Measurements from ENCODE around the gene MAGI2.

DNA sequence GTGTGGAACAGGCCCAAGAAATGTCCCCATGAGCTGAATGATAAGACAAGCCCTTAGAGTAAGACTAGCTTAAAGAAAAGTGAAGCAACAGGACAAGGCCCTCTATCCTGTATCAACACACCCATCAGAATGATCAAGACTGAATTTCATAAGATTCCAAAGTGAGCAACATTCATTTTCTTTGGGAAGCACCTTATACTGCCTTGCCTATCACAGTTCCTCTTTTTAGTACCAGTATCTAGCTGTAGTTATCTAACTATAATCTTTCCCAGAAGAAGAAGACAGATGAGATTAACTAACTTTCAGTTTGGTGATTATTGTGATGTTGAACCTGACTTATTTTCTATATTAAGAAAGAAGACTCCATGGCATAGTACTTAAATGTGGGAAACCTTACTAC is 1263.7 kb downstream of the MAGI2 start:
- no peak for TF ChIP-seq POLR2A (IDR thresholded peaks at IDR 0.05)
- TF ChIP-seq, protein P1, sequence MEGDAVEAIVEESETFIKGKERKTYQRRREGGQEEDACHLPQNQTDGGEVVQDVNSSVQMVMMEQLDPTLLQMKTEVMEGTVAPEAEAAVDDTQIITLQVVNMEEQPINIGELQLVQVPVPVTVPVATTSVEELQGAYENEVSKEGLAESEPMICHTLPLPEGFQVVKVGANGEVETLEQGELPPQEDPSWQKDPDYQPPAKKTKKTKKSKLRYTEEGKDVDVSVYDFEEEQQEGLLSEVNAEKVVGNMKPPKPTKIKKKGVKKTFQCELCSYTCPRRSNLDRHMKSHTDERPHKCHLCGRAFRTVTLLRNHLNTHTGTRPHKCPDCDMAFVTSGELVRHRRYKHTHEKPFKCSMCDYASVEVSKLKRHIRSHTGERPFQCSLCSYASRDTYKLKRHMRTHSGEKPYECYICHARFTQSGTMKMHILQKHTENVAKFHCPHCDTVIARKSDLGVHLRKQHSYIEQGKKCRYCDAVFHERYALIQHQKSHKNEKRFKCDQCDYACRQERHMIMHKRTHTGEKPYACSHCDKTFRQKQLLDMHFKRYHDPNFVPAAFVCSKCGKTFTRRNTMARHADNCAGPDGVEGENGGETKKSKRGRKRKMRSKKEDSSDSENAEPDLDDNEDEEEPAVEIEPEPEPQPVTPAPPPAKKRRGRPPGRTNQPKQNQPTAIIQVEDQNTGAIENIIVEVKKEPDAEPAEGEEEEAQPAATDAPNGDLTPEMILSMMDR (IDR thresholded peaks at IDR 0.05), result no peak

Measured in body of pancreas (tissue), 4 donors.